Endothelial cell of umbilical vein (primary cell): ENCODE measurements around the gene DPP9.

Source experiments
- CTCF ChIP-seq, 2 donors: IDR thresholded peaks; 1 replicate in 1 of 2; 2 replicates in 1 of 2; pipeline ENCODE4 v1.5.1; 2011; ENCODE audit warnings: low read length in 2 of 2, mild to moderate bottlenecking in 2 of 2, moderate library complexity in 2 of 2, control low read depth in 1 of 2, inconsistent platforms in 1 of 2, low read depth in 1 of 2; ENCODE audit not compliant: insufficient read depth in 1 of 2; ENCODE audit errors: extremely low read depth in 1 of 2
- GATA2 ChIP-seq: IDR thresholded peaks from 2 replicates; pipeline ENCODE4 v1.7.0; 2011; ENCODE audit warnings: low read depth, mild to moderate bottlenecking, moderate library complexity, mixed read lengths, low read length; ENCODE audit not compliant: insufficient read length, insufficient read depth
- POLR2AphosphoS5 ChIP-seq: IDR thresholded peaks from 2 replicates; pipeline ENCODE4 v1.6.1; 2012; ENCODE audit warnings: low read depth, mild to moderate bottlenecking, control low read depth, low read length, moderate library complexity; ENCODE audit not compliant: insufficient read depth

GRCh38 chr19:4662812-4663211, 60.8 kb downstream of the DPP9 start:
- TF ChIP-seq CTCF (IDR thresholded peaks at IDR 0.05; ENCODE audit: extremely low read depth in 1 of 2, insufficient read depth in 1 of 2, low read depth in 1 of 2, low read length in 2 of 2) = no peak
- TF ChIP-seq POLR2AphosphoS5 = no peak
- no peak for TF ChIP-seq GATA2
